HepG2 (cell line): ENCODE data around the gene KLF13.

Source experiments
- E2F1 ChIP-seq: sonication (generic); formaldehyde crosslinking; IDR thresholded peaks from 2 replicates; pipeline ENCODE4 v1.5.0; 2020; ENCODE audit warnings: missing genetic modification reagents
- FOSL1 ChIP-seq: sonication (generic); formaldehyde crosslinking; IDR thresholded peaks from 2 replicates; pipeline ENCODE4 v1.9.0; 2021; ENCODE audit warnings: missing genetic modification reagents, borderline replicate concordance
- GTF2F1 ChIP-seq: fragments of 150-350 bp; IDR thresholded peaks from 2 replicates; pipeline ENCODE4 v1.6.1; 2014; ENCODE audit warnings: low read length
- ISX ChIP-seq: sonication (generic); formaldehyde crosslinking; conservative IDR thresholded peaks from 2 replicates; pipeline ENCODE4 v1.5.0; 2020; ENCODE audit warnings: missing genetic modification reagents
- PBX2 ChIP-seq: IDR thresholded peaks from 2 replicates; pipeline ENCODE4 v1.6.1; 2016; ENCODE audit warnings: control low read depth
- RFX5 ChIP-seq: IDR thresholded peaks from 2 replicates; pipeline ENCODE4 v1.6.1; 2011; ENCODE audit warnings: low read depth, low read length, improper control_type of control experiment
- SIX4 ChIP-seq: sonication (generic); formaldehyde crosslinking; IDR thresholded peaks from 2 replicates; pipeline ENCODE4 v1.4.0; 2020; ENCODE audit warnings: missing genetic modification reagents
- SNAI1 ChIP-seq: sonication (generic); formaldehyde crosslinking; IDR thresholded peaks from 2 replicates; pipeline ENCODE4 v1.5.0; 2020; ENCODE audit warnings: mild to moderate bottlenecking, missing genetic modification reagents, borderline replicate concordance
- SP1 ChIP-seq, 2 experiments: fragments of 450-650 bp in 1 of 2; sonication (generic) in 1 of 2; formaldehyde crosslinking in 1 of 2; IDR thresholded peaks; 2 replicates each; pipeline versions ENCODE4 v1.4.0 to v1.6.1; 2016 to 2020; ENCODE audit warnings: missing genetic modification reagents in 1 of 2
- TCF7L2 ChIP-seq: IDR thresholded peaks from 2 replicates; pipeline ENCODE4 v1.6.1; 2011; ENCODE audit warnings: mild to moderate bottlenecking, low read depth, low read length, moderate library complexity
- ZNF616 ChIP-seq: sonication (generic); formaldehyde crosslinking; IDR thresholded peaks from 2 replicates; pipeline ENCODE4 v1.5.0; 2020; ENCODE audit warnings: low read depth, mild to moderate bottlenecking, missing genetic modification reagents
- ZSCAN21 ChIP-seq: sonication (generic); formaldehyde crosslinking; IDR thresholded peaks from 2 replicates; pipeline ENCODE4 v1.8.0; 2022; ENCODE audit warnings: mild to moderate bottlenecking, missing genetic modification reagents, moderate library complexity, borderline replicate concordance
- TF ChIP-seq, protein P1 (sequence below): sonication (generic); formaldehyde crosslinking; conservative IDR thresholded peaks from 2 replicates; pipeline ENCODE4 v1.5.0; 2020; ENCODE audit warnings: missing genetic modification reagents

- TF ChIP-seq SIX4 (CRISPR knock-in tag) (no peak), ZNF616 (CRISPR knock-in tag) (no peak), FOSL1 (CRISPR knock-in tag) (no peak), ZSCAN21 (CRISPR knock-in tag) (no peak), PBX2 (CRISPR knock-in tag) (no peak), GTF2F1 (no peak), ISX (CRISPR knock-in tag) (no peak), SNAI1 (CRISPR knock-in tag) (no peak), SP1 (IDR thresholded peaks at IDR 0.05) (no peak), SP1 (CRISPR knock-in tag; IDR thresholded peaks at IDR 0.05) (no peak), E2F1 (CRISPR knock-in tag) (no peak), RFX5 (no peak), TCF7L2 (no peak)
- TF ChIP-seq, protein P1, sequence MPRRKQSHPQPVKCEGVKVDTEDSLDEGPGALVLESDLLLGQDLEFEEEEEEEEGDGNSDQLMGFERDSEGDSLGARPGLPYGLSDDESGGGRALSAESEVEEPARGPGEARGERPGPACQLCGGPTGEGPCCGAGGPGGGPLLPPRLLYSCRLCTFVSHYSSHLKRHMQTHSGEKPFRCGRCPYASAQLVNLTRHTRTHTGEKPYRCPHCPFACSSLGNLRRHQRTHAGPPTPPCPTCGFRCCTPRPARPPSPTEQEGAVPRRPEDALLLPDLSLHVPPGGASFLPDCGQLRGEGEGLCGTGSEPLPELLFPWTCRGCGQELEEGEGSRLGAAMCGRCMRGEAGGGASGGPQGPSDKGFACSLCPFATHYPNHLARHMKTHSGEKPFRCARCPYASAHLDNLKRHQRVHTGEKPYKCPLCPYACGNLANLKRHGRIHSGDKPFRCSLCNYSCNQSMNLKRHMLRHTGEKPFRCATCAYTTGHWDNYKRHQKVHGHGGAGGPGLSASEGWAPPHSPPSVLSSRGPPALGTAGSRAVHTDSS (CRISPR knock-in tag): no peak
These were observed 52.9 kb downstream of the KLF13 start for GRCh38 chr15:31379577-31379976.
